ENCODE measurements around the gene MAML3.
A peak's percentile ranks its signal among the peaks of the same experiment; 100 is the strongest.

MAML3 gene

GRCh38 chr4:139921429-139922184 is 232.4 kb downstream of the MAML3 start:
- no peak overlapping the region for H3K4me3 ChIP-seq (replicated peaks in 1 of 2; ENCODE audit: low read depth in 2 of 2, low read length in 2 of 2)
- TF ChIP-seq, protein P1, sequence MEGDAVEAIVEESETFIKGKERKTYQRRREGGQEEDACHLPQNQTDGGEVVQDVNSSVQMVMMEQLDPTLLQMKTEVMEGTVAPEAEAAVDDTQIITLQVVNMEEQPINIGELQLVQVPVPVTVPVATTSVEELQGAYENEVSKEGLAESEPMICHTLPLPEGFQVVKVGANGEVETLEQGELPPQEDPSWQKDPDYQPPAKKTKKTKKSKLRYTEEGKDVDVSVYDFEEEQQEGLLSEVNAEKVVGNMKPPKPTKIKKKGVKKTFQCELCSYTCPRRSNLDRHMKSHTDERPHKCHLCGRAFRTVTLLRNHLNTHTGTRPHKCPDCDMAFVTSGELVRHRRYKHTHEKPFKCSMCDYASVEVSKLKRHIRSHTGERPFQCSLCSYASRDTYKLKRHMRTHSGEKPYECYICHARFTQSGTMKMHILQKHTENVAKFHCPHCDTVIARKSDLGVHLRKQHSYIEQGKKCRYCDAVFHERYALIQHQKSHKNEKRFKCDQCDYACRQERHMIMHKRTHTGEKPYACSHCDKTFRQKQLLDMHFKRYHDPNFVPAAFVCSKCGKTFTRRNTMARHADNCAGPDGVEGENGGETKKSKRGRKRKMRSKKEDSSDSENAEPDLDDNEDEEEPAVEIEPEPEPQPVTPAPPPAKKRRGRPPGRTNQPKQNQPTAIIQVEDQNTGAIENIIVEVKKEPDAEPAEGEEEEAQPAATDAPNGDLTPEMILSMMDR (IDR thresholded peaks at IDR 0.05; ENCODE audit: low read depth, low read length): no peak
- no peak for DNase-seq (ENCODE audit: low read depth in 2 of 2)

DNA sequence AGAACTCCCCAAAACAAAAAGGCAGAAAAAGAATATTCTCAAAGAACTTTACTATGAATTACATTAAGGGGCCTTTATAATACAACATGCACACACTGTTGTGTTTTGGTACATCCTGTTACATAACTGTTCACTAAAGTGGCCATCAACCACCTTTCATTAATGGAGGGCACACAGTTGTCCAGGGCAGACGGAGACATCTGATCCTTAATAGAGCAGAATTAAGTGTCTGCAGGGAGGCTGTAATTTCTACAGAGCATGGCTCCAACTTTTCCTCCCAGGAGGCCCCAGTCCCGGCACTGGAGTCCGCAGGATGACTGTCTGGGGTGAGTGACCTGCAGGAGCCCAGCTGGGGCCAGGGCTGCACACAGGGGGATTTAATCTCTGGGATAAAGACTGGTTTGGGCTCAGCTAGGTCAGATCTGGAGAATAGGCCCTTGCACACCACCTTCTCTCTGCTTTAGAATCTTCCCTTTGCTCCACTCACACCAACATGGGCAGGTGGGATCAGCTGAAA is 233.4 kb downstream of the MAML3 start:
- DNase-seq (ENCODE audit: low read depth in 2 of 2): no peak
- H3K4me3 ChIP-seq (replicated peaks in 1 of 2; ENCODE audit: low read depth in 2 of 2, low read length in 2 of 2): no peak overlapping the region
- TF ChIP-seq, protein P1 (IDR thresholded peaks at IDR 0.05; ENCODE audit: low read depth, low read length): no peak

- no peak overlapping the region for H3K4me3 ChIP-seq (replicated peaks in 1 of 2; ENCODE audit: low read depth in 2 of 2, low read length in 2 of 2)
- TF ChIP-seq, protein P1 (IDR thresholded peaks at IDR 0.05; ENCODE audit: low read depth, low read length): no peak
- peak; percentile 77 to 79 for DNase-seq (ENCODE audit: low read depth in 2 of 2)
These were observed 234.5 kb downstream of the MAML3 start for GRCh38 chr4:139919521-139919920.

GRCh38 chr4:139919004-139919403 is 235.0 kb downstream of the MAML3 start:
- no peak overlapping the region for H3K4me3 ChIP-seq (replicated peaks in 1 of 2; ENCODE audit: low read depth in 2 of 2, low read length in 2 of 2)
- TF ChIP-seq, protein P1 (IDR thresholded peaks at IDR 0.05; ENCODE audit: low read depth, low read length): no peak
- DNase-seq (ENCODE audit: low read depth in 2 of 2): no peak

DNA sequence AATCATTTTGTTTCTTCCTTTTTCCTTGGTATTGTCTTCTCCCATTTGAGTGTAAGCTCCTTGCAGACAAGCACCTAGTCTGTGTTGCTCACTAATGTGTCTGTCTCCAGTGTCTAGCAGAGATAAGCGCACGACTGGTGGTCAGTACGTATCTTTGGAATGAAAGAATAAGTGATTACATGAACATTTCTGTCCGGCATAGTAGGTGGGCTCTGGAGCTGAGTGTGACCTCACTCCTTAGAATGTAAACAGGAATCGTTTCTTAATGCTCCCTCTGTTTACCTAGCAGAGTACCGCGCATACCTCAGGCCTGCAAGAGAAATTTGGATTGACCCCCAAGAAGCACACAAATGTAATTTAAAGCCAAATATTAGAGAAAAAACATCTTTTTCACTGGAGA is 235.4 kb downstream of the MAML3 start:
- no peak for DNase-seq (ENCODE audit: low read depth in 2 of 2)
- no peak overlapping the region for H3K4me3 ChIP-seq (replicated peaks in 1 of 2; ENCODE audit: low read depth in 2 of 2, low read length in 2 of 2)
- TF ChIP-seq, protein P1 (IDR thresholded peaks at IDR 0.05; ENCODE audit: low read depth, low read length): no peak

DNA sequence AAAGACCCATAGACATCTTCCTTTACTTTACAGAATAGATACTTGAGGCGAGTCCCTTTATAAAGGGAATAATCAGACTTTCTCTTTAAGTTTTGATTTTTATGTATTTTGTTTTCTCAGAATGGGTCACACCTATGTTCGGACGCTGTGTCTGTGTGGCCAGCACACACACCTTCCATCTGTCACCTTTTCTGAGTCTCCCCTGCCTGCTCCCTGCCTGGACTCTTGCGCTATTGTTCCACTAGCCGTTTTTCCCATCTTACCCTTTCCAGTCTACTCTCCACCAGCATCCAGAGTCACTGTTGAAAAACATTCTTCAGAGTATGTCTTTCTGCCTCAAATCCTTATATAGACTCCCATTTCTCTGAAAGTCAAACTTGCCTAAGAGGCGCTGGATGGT is 236.1 kb downstream of the MAML3 start:
- DNase-seq (ENCODE audit: low read depth in 2 of 2): no peak
- TF ChIP-seq, protein P1 (IDR thresholded peaks at IDR 0.05; ENCODE audit: low read depth, low read length): no peak
- H3K4me3 ChIP-seq (replicated peaks in 1 of 2; ENCODE audit: low read depth in 2 of 2, low read length in 2 of 2): no peak overlapping the region
